ENCODE results near the gene CDKN3.
A peak's percentile ranks its signal among the peaks of the same experiment; 100 is the strongest.
"Not testable (repeated sequence)": the region's sequence is repeated elsewhere in the genome, so short reads cannot be mapped to it uniquely, and the experiment has no call there.

Gene CDKN3

DNA sequence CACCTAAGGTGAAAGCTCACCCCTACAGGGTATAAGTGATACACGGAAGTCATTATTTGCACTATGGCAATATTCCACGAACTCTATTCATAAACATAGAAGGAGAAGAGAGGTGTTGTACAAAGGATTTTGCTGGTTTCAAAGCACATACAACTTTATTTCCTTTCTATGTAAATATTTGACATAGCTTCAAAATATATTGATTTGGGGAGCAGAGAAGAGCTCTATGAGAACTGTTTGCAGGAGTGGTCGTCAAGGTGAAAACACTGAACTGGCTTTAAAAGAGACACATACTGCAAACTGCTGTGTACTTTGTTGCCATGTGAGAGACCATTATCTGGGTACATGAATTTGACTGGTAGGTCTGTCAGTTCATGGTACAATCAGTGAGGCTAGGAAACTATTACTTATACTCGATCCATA is 27.7 kb downstream of the CDKN3 start:
- DNase-seq (ENCODE audit: low read depth), result no peak

DNA sequence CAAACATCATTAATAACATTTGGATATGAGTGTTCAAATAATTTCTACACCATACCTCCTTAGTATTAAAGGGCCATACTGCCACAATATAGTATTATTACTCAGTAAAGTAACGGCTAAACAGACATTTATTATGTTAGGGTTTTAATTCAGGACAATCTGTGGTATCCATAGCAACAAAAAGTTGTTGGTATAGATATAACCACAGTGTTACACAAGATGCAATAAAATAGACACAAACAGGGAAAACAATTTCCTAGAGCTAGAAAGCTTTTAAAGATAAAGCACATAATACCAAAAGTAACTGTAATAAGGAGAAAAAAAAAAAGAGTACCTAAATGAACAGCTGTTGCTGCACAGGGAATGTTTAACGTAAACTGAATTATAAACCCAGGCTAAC is 28.3 kb downstream of the CDKN3 start:
- DNase-seq (ENCODE audit: low read depth), result no peak

DNA sequence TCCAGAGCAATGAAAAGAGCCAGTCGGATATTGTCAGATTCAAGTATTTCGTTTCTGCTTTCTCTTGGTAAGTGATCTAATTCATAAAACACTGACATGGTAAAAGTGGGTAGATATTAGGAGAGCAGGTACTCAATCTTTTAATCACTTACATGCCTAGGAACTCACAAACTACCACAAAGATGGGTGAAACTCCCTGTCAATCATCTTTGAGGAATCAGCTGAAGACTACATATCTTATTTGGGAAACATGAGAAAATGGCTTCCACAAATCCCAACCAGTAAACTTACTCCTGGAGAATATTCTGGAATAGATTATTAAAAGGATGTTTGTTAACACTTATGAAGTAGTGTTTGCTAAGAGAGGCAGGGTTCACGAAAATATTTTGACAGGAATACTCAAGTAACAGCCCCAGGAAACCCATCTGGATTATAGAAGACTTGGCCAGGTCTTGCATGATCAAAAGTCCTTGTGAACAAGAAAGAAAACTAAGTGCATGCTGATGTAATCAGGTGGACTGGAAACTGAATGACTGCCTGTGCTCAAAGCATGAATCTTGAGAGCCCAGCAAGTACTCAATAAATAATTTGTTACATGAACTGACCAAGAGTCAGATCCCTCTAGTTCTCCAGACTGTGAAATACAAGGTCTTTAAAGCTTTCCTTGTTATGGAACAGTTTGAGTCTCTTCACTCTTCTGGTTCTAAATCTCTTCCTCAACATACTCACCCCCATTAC is 28.9 kb downstream of the CDKN3 start:
- no peak for DNase-seq (ENCODE audit: low read depth)

- DNase-seq (ENCODE audit: low read depth), result no peak
These were observed 31.1 kb downstream of the CDKN3 start for GRCh38 chr14:54427871-54428270.

GRCh38 chr14:54428527-54428926 is 31.7 kb downstream of the CDKN3 start:
- DNase-seq (ENCODE audit: low read depth), result no peak

GRCh38 chr14:54435500-54435981 is 38.7 kb downstream of the CDKN3 start:
- no peak for DNase-seq (ENCODE audit: low read depth)

- not testable (repeated sequence) for DNase-seq (ENCODE audit: low read depth)
These were observed 41.1 kb downstream of the CDKN3 start for GRCh38 chr14:54437954-54438353.

DNA sequence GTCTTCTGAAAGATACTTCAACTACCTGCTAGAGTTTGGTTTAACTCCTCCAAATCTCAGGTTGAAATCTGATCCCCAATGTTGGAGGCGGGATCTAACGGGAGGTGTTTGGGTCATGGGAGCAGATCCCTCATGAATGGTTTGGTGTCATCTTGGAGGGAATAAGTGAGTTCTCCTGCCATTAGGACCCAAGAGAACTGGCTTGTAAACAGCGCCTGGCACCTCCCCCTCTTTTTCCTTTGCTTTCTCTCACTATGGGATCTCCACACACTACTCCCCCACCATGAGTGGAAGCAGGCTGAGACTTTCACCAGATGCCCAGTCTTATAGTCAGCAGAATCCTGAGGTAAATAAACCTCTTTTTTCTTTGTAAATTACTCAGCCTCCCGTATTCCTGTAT is 41.9 kb downstream of the CDKN3 start:
- no peak for DNase-seq (ENCODE audit: low read depth)

DNA sequence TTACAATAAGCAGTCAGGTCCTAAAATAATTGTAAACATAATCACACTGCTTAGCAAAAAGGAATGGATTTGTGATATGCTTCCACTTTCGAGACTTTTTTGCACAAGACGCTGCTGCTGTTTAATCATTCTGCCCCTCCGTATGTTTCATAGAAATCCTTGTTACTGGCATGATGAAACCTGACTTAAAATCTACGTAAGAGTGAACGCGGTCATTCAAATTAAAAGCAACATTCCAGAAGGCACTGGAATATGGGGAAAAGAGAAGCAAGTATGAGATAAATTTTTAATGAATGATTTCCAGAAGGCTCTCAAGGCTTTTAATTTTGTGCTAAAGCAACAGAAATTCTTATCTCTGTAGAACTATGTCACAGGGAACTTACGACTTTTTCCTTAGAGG is 43.2 kb downstream of the CDKN3 start:
- DNase-seq (ENCODE audit: low read depth), result no peak

GRCh38 chr14:54440476-54440872 is 43.7 kb downstream of the CDKN3 start:
- DNase-seq (ENCODE audit: low read depth), result no peak

DNA sequence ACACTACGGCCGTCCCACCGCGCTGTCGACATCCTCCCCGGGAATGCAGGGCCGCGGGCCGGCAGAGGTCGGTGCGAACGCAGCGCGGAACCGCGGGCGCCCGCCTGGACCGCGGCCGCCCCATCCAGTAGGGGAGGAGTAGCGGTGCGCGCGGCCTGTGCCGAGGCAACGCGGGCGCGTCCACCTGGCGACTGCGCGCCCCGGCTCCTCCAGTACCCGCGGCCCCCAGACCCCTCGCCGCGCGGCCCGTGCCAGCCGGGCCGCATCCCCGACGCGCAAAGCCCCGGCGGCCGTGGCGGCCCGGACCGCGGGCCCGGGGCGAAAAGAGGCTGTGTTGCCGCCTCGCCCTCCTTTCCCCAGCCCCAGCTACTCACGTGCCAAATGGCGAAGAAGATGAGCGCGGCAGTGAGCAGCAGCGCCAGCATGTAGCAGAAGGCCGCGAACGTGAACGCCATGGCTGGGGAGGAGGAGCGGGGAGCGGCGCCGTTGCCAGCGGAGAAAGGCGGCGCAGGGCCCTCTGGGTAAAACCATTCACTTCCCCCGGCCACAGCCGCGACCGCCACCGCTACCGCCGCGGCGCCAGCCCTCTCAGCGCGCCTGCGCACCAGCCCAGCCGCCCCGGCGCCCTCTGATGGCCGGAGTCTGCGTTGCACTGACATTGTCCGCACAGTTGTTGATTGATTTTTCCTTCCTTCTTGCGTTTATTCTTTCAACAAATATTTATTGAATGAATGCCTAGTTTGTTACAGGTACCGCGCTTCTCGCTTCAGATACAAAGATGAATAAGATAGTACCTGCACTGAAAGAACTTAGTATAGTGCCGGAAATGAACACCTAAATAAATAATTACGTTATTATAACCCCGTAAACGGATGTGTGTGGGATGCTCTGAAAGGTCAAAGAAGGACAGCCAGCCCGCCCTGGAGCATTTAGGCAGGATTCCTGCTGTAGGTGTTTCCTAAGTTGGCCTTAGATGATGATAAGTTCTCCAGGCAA is 44.4 kb downstream of the CDKN3 start, which contains the start of gene CNIH1:
Gene CNIH1 (minus strand): TSS at position 502 of the 996 bp plus-strand sequence. CDS start 47 bp downstream, at position 455.
- peak; percentile 88 for DNase-seq (ENCODE audit: low read depth)

DNA sequence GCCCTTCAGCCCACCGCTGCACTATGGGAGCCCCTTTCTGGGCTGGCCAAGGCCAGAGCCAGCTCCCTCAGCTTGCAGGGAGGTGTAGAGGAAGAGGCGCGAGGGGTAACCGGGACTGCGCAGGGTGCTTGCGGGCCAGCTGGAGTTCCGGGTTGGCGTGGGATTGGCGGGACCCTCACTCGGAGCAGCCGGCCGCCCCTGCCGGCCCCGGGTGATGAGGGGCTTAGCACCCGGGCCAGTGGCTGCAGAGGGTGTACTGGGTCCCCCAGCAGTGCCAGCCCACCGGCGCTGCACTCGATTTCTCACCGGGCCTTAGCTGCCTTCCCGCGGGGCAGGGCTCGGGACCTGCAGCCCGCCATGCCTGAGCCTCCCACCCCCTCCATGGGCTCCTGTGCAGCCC is 46.2 kb downstream of the CDKN3 start:
- not testable (repeated sequence) for DNase-seq (ENCODE audit: low read depth)

GRCh38 chr14:54443981-54444380 is 47.2 kb downstream of the CDKN3 start:
- DNase-seq (ENCODE audit: low read depth), result no peak

DNA sequence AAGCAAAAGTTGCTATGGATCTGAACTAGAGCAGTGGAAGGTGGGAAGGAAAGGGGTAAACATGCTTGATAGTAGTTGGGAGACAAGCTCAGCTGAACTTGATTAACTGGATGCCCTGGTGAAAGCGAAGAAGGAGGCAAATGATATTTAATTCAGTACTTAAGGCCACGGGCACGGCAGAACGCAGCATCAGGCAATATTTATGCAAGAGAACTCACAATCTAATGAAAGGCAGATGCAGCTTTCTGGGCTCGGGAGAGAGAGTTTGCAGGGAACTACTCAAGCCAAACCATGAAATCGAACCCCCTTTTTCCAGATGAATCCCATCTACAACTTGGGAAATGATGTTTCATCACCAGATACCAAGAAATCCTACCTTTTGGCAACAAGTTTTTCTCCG is 47.9 kb downstream of the CDKN3 start:
- no peak for DNase-seq (ENCODE audit: low read depth)

- DNase-seq (ENCODE audit: low read depth), result no peak
These were observed 49.4 kb downstream of the CDKN3 start for GRCh38 chr14:54446161-54446693.

GRCh38 chr14:54447231-54447692 is 50.5 kb downstream of the CDKN3 start:
- no peak for DNase-seq (ENCODE audit: low read depth)

DNA sequence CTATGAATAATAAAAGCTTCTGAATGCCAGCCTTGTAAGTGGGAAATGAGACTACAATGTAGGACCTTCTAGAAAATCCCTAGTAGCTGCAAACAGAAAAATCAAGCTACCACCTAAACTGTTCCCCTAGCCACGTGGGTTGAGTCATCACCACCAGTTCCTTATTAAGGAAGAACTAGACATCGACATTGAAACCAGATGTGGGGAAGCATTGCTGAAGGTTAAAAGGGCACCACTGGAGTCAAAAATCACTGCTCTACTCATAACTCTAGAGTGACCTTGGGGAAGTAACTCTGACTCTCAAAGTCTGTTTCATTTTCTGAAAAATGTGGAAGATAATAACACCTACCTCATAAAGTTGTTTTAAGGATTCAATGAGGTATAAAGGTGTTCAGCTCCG is 53.7 kb downstream of the CDKN3 start:
- no peak for DNase-seq (ENCODE audit: low read depth)

DNA sequence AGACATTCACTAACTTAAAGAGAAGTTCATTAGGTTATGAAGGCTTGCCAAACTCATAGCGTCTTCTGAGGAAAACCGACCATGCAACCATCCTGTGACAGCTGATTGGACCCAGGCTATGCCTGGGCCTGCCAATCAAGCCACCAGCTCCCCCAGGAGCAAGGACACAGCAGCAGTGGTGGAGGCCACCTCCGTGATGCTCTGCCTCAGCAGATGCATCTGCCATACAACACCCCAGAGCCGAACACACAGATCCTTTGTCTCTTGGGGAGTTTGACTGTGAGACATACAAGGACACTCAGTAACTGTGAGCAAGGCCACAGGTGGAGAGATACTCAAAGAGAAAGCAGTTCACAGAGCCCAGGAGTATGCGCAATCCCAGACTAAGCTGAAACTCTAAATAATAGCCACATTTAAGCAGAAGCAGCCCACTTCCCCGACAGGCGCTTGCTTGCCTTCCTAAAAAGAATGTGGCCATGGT is 54.4 kb downstream of the CDKN3 start:
- no peak for DNase-seq (ENCODE audit: low read depth)

- no peak for DNase-seq (ENCODE audit: low read depth)
These were observed 55.2 kb downstream of the CDKN3 start for GRCh38 chr14:54451961-54452360.

DNA sequence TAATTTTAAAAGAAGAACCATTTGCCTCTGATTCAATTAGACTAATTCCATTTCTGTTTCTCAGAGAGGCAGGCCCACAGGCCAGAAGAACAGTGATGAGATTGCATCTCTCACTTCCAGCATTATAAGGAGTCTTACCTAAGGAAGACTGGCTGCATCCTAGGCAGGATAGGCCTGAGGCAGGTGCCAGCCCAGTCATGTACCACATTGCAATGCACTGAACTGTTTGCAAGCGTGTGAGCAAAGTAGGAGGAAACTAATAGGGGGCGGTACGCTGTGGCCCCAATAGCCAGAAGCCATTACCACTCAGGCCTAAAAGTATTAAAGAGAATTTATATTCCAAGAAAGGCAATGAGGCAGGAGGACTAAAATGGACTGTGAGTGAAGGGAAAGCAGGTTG is 56.4 kb downstream of the CDKN3 start:
- no peak for DNase-seq (ENCODE audit: low read depth)

- not testable (repeated sequence) for DNase-seq (ENCODE audit: low read depth)
These were observed 57.2 kb downstream of the CDKN3 start for GRCh38 chr14:54453990-54454389.

DNA sequence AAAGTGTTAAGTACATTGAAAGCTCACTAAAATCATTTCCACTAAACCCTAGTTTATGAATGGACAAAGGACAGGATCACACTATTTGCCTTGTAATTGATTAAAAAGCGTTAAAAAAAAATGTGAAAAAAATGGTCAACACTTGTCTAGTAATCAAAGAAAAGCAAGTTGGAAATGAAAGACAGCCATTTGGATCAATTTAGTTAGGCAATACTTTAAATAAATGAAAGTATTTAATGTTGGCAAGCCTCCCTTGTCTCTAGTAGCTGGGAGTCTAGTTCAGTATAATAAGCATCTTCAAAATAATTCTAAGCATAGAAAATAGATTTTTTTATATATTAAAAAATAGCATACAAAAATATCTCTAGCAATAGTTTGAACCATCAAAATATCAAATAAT is 58.6 kb downstream of the CDKN3 start:
- no peak for DNase-seq (ENCODE audit: low read depth)

Measured in activated gamma-delta T cell treated with anti-CD3 and anti-CD28 coated beads, Interleukin-2, amount 50 U/mL, for 16 hours (primary cell).